ENCODE measurements around the gene SSTR4. TPM values are rescaled to one million over a fixed set of nuclear protein-coding genes. Genes with fewer than 3 reads are reported as not detected.

Gene SSTR4
- total RNA-seq, 4 donors from 2014 or later = not detected

DNA sequence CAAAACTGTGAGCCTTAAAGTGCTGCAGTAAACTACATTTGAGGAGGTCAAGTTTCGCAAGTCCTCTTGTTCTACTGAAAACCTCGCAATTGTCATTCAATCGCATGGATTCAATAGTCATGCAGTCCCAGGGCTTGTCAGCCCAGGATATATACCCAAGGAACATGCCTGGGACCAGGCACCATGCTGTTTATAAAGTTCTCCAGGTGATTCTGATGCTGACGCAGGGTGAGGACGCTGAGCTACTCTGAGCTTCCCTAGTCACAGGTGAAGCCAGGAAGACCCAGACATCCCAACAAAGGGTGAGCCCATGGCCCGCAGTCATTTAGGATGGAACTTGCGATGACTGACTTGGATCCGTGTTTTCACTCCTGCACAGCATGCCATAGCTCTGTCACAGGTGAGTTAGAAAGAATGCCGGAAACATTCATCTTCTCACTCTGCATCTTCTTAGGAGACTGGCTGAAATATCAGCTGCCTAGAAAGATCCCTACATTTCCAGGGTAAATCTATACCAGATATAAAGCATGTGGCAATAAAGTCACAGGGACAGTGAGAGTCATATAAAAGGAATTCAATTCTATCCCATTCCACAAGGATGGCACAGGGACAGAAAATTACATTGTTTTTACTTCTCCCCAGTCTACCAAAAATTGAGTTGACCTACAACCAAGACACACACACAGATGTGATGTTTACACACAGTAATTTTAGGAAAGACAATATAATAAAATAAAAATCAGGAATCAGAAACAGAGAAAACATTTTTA lies 27.0 kb upstream of the SSTR4 start:
- ATAC-seq (ENCODE audit: low FRiP score) (no peak), DNase-seq (ENCODE audit: low spot score) (no peak)
- TF ChIP-seq CTCF (IDR thresholded peaks at IDR 0.05) = no peak

- ATAC-seq (ENCODE audit: low FRiP score) = no peak
- no peak for TF ChIP-seq CTCF (IDR thresholded peaks at IDR 0.05)
- no peak for DNase-seq (ENCODE audit: low spot score)
Measured at GRCh38 chr20:23008667-23009066, 26.4 kb upstream of the SSTR4 start.

DNA sequence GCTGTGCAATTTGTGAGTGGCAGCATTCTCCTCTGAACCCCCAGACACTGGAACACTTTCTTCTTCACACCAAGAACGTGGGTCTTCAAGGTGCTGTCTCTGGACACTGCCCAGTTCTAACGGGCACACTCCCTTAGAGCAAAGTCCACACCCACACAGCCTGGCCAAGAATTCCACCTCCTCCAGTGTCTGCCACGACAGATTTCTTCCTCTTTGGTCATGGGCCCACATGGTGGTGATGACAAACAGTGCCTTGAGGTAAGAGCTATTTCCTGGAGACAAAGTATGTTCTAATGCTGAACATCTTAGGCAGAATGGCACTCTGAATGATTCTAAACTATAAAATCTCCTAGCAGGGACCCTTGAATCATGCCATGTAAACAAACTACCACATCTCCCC lies 25.5 kb upstream of the SSTR4 start:
- no peak for TF ChIP-seq CTCF (IDR thresholded peaks at IDR 0.05)
- ATAC-seq (ENCODE audit: low FRiP score) (no peak), DNase-seq (ENCODE audit: low spot score) (no peak)

DNA sequence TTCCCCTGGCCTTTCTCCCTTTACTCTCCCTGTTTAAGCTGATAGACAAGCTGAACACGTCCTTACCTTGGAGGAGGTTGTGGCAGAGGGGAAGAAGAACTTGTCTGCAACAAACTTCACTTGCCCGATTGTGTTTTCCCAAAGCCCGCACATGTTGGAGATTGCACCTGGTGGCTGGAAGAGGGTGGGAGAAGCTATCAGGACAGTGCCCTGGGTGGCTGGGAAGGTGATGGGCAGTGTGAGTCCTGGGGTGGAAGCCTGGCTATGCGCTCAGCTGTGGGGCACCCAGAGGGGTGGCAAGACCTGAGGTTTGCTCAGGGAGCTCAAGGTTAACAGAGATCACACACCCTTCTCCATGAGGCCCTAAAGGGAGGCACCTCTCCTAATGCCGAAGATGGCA lies 25.0 kb upstream of the SSTR4 start:
- DNase-seq (ENCODE audit: low spot score) = no peak
- TF ChIP-seq CTCF (IDR thresholded peaks at IDR 0.05) = no peak
- ATAC-seq (ENCODE audit: low FRiP score) = no peak

DNA sequence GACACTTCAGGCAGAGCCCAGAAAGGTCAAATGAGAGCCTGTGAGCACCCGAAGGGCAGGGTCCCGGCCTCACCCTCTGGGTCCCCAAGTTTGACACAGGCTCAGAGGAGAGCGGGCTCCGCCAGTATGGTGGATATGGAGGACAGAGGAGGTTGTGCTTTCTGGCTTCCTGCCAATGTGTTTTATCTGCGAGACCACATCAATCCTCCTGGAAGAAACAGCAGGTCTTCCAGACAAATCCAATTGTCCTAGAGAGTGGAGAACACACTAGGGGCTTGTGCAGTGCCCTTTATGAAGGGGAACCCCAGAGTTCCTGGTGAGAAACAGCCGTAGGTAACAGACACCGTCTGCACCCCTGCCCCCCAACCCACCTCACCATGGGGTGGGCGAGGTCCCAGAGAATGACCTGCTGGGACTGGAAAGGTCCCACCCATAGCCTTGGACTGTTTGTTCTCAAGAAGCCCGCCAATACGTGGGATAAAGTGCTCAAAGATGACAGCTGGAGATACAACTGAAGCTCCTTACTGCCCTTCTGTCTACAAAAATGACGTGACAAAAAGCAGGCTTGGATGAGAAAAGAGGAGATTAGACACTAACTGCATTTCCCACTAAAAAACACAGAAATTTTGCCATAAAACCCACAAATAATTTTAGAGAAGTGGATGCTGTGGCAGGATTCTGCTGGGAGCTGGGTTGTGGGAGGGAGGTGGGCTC lies 23.9 kb upstream of the SSTR4 start:
- ATAC-seq (ENCODE audit: low FRiP score) (no peak), DNase-seq (ENCODE audit: low spot score) (no peak)
- no peak for TF ChIP-seq CTCF (IDR thresholded peaks at IDR 0.05)

- DNase-seq (ENCODE audit: low spot score) (no peak), ATAC-seq (ENCODE audit: low FRiP score) (no peak)
- no peak for TF ChIP-seq CTCF (IDR thresholded peaks at IDR 0.05)
Measured at GRCh38 chr20:23013429-23013828, 21.7 kb upstream of the SSTR4 start.

GRCh38 chr20:23017516-23017915 lies 17.6 kb upstream of the SSTR4 start:
- TF ChIP-seq CTCF (IDR thresholded peaks at IDR 0.05) = no peak
- ATAC-seq (ENCODE audit: low FRiP score) (no peak), DNase-seq (ENCODE audit: low spot score) (no peak)

Measured in omental fat pad (tissue), 4 donors.